MG63 (cell line): ENCODE data around the gene EIF5. TPM values are rescaled to one million over a fixed set of nuclear protein-coding genes. Genes with fewer than 3 reads are reported as not detected.

ENCODE experiments used
- DNase-seq: peaks from one replicate; pipeline ENCODE4 v3.0.0-alpha.2; 2020
- H3K27me3 ChIP-seq: fragments of 250-450 bp; sonication (Bioruptor Pico); 2 replicates; pipeline ENCODE4 v1.5.1; 2020; ENCODE audit warnings: mild to moderate bottlenecking, moderate library complexity
- H3K36me3 ChIP-seq: fragments of 250-450 bp; sonication (Bioruptor Pico); 2 replicates; pipeline ENCODE4 v1.5.1; 2020; ENCODE audit warnings: mild to moderate bottlenecking, moderate library complexity
- H3K4me3 ChIP-seq: fragments of 250-450 bp; sonication (Bioruptor Pico); 2 replicates; pipeline ENCODE4 v1.5.1; 2020; ENCODE audit warnings: mild to moderate bottlenecking, moderate library complexity
- H3K9me3 ChIP-seq: fragments of 250-450 bp; sonication (Bioruptor Pico); 2 replicates; pipeline ENCODE4 v1.5.1; 2020; ENCODE audit warnings: mild to moderate bottlenecking, moderate library complexity
- total RNA-seq: library from RNA; depleted of rRNA; stranded (reverse); fragments of >200 nt; shearing (Covaris generic); gene quantifications from 2 replicates; pipeline ENCODE4 v1.2.3, GENCODE V29; 2014; ENCODE audit warnings: low replicate concordance; rRNA removed

EIF5 gene
- 180 and 183 TPM in 2 replicates for total RNA-seq

DNA sequence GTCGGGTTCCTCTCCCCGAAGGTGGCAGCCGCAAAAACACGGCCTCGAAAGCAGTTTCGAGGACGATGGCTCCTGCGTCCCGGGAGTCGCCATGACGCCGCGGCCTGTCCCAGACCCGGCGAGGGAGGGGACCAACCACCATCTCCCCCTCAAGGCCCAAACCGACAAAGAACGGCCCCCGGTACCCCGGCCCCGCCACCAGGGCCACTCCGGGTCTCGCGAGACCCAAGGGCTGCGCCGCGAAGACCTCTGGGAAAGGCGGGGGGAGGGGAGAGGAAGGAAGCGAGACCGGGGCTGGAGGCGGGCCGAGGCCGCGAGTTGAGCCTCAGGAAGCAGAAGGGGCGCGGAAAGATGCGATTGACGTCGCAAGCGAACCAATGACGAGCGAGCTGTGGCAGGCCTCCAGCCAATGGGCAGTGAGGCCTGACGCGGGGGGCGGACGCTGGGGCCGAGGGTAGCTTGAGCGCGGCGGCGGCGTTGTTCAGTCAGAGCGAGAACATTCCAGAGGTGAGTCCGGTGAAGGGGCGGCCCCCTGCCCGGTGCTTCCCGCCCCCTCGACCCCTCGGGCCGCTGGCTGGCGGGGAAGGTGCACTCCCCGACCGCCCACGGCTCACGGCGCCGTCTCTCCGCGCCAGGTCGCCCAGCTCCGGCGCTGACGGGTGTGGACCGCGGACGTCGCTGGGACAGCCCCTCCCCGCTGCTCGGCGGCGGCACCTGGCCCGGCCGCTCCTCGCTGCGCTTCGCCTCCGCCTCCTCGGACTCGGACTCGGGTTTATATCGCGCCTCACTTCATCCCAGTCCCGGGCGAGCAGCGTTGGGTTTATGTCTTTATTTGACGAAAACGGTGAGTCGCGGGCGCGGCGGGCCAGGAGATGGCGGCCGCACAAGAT lies at the start of gene EIF5:
Gene EIF5 (plus strand): TSS at position 484 of the 890 bp plus-strand sequence. CDS start 1,624 bp downstream, outside the sequence.
- no peaks in the 10 kb centered on the region for H3K9me3 ChIP-seq
- H3K36me3 ChIP-seq = peaks cover 42% of the 10 kb centered on the region
- peak within 1 kb of the TSS; percentile 83 for H3K4me3 ChIP-seq
- peak; percentile 94 for DNase-seq
- H3K27me3 ChIP-seq = no peaks in the 10 kb centered on the region

GRCh38 chr14:103284574-103285467 lies 49.2 kb upstream of the EIF5 start:
- Histone ChIP-seq H3K4me3 (no peak overlapping the region), H3K36me3 (no peaks in the 10 kb centered on the region), H3K9me3 (no peaks in the 10 kb centered on the region), H3K27me3 (no peaks in the 10 kb centered on the region)
- DNase-seq = peak; percentile 31

DNA sequence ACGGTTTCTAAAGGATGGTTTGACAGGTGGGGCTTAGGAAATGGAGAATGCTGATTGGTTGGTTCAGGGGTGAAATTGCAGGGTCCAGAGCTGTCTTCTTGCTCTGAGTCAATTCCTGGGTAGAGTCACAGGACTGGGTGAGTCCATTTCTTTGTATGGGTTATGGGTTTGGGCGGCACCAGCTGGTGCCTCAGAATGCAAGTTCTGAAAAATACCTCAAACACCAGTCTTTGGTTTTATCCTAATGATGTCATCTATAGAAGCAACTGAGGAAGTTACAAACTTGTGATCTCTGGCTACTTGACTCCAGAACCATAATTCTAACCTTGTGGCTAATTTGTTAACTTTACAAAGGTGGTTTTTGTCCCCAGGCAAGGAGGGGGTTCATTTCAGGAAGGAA lies 47.6 kb upstream of the EIF5 start:
- Histone ChIP-seq H3K36me3 (no peaks in the 10 kb centered on the region), H3K27me3 (no peaks in the 10 kb centered on the region), H3K9me3 (no peaks in the 10 kb centered on the region), H3K4me3 (no peak overlapping the region)
- no peak for DNase-seq

GRCh38 chr14:103286968-103287850 lies 46.8 kb upstream of the EIF5 start:
- Histone ChIP-seq H3K36me3 (no peaks in the 10 kb centered on the region), H3K27me3 (no peaks in the 10 kb centered on the region), H3K9me3 (no peaks in the 10 kb centered on the region), H3K4me3 (no peak overlapping the region)
- no peak for DNase-seq

- Histone ChIP-seq H3K36me3 (no peaks in the 10 kb centered on the region), H3K4me3 (no peak overlapping the region), H3K9me3 (no peaks in the 10 kb centered on the region), H3K27me3 (no peaks in the 10 kb centered on the region)
- no peak for DNase-seq
These were observed 45.8 kb upstream of the EIF5 start for GRCh38 chr14:103288076-103288766.

DNA sequence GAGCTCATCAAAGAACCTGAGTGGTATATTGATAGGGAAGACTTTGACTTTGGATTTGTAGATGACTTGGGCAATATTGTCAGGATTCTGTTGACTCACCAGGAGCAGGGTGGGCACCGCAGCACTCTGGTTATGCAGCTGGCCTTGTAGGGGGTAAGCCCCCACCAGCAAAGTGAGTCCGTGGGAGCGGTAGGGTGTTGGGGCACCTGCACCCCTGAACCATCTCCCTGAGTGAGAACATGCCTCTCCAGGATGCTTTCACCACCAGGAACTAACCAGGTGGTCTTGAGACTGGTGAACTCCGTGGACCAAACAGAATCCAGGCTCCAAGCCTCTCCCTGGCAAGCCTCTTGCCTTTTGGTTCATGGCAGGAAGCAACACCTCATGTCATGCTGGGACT lies 44.0 kb upstream of the EIF5 start:
- Histone ChIP-seq H3K9me3 (no peaks in the 10 kb centered on the region), H3K27me3 (no peaks in the 10 kb centered on the region), H3K4me3 (no peak overlapping the region), H3K36me3 (no peaks in the 10 kb centered on the region)
- no peak for DNase-seq

- Histone ChIP-seq H3K27me3 (no peaks in the 10 kb centered on the region), H3K4me3 (no peak overlapping the region), H3K9me3 (no peaks in the 10 kb centered on the region), H3K36me3 (no peaks in the 10 kb centered on the region)
- DNase-seq = no peak
These were observed 43.5 kb upstream of the EIF5 start for GRCh38 chr14:103290494-103290893.

GRCh38 chr14:103290961-103291360 lies 43.1 kb upstream of the EIF5 start:
- Histone ChIP-seq H3K36me3 (no peaks in the 10 kb centered on the region), H3K4me3 (no peak overlapping the region), H3K9me3 (no peaks in the 10 kb centered on the region), H3K27me3 (no peaks in the 10 kb centered on the region)
- no peak for DNase-seq

GRCh38 chr14:103292426-103293374 lies 41.3 kb upstream of the EIF5 start:
- peak; percentile 38 for DNase-seq
- Histone ChIP-seq H3K9me3 (no peaks in the 10 kb centered on the region), H3K27me3 (no peaks in the 10 kb centered on the region), H3K4me3 (no peak overlapping the region), H3K36me3 (no peaks in the 10 kb centered on the region)

DNA sequence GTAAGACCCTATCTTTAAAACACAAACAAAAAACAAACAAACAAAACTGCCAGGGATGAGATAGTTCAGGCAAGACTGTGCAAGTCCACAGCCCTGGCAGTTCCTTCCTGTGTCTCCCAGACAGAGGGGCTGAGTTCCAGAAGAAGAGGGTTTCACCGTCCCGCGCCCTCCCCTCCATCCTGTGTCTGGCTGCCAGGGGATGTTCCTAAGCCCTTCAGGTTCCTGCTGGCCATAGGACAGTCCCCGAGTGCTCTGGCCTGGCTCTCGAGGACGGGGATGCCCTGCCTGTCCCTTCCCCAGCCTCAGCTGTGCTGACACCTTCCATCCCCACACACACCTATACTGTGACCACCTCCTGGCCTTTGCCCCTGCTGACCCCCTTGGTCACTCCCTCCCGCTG lies 40.6 kb upstream of the EIF5 start:
- Histone ChIP-seq H3K4me3 (no peak overlapping the region), H3K9me3 (no peaks in the 10 kb centered on the region), H3K27me3 (no peaks in the 10 kb centered on the region), H3K36me3 (no peaks in the 10 kb centered on the region)
- no peak for DNase-seq

GRCh38 chr14:103294091-103294490 lies 39.9 kb upstream of the EIF5 start:
- Histone ChIP-seq H3K27me3 (no peaks in the 10 kb centered on the region), H3K36me3 (no peaks in the 10 kb centered on the region), H3K9me3 (no peaks in the 10 kb centered on the region), H3K4me3 (no peak overlapping the region)
- DNase-seq = no peak

GRCh38 chr14:103296007-103296406 lies 38.0 kb upstream of the EIF5 start:
- Histone ChIP-seq H3K9me3 (no peaks in the 10 kb centered on the region), H3K36me3 (no peaks in the 10 kb centered on the region), H3K27me3 (no peaks in the 10 kb centered on the region), H3K4me3 (no peak overlapping the region)
- peak; percentile 18 for DNase-seq

DNA sequence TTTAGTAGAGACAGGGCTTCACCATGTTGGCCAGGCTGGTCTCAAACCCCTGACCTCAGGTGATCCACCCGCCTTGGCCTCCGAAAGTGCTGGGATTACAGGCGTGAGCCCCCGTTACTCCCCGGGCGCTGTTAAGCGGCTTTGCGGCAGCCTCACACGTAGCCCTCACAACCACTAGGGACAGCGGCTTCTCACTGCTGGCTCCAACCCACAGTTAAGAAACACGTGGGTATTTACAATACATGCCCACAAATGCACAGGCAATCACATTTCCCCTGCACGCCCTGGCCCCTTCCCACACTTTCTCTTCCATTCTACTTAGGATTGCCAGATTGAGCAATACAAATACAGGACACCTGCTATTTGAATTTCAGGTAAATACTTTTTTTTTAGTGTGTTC lies 37.0 kb upstream of the EIF5 start:
- Histone ChIP-seq H3K9me3 (no peaks in the 10 kb centered on the region), H3K4me3 (no peak overlapping the region), H3K36me3 (no peaks in the 10 kb centered on the region), H3K27me3 (no peaks in the 10 kb centered on the region)
- DNase-seq = no peak

DNA sequence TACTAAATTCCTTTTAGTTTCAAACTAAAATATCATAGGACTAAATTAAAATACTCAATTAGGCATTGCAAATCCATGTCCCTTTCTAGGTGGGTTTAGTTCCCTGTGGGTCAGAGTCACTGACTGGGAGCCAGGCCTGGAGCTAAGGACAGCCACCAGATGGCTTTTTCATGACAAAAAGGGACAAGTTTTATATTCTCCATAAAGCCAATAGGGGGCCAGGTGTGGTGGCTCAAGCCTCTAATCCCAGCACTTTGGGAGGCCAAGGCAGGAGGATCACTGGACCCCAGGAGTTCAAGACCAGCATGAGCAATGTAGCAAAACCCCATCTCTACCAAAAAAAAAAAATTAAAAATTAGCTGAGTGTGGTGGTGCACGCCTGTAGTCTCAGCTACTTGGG lies 35.4 kb upstream of the EIF5 start:
- Histone ChIP-seq H3K27me3 (no peaks in the 10 kb centered on the region), H3K36me3 (no peaks in the 10 kb centered on the region), H3K9me3 (no peaks in the 10 kb centered on the region), H3K4me3 (no peak overlapping the region)
- no peak for DNase-seq
